ENCODE measurements around the gene BTBD2.

GRCh38 chr19:2056837-2057192 is 41.3 kb upstream of the BTBD2 start:
- no peak for TF ChIP-seq TAF1 (IDR thresholded peaks at IDR 0.05; ENCODE audit: borderline replicate concordance, insufficient read depth, low read length)
- no peak for TF ChIP-seq POLR2AphosphoS5 (IDR thresholded peaks at IDR 0.05; ENCODE audit: low read depth, low read length)
- TF ChIP-seq REST (IDR thresholded peaks at IDR 0.05; ENCODE audit: insufficient read depth in 1 of 2, low read depth in 2 of 2, low read length in 2 of 2), result no peak
- TF ChIP-seq SIN3A (IDR thresholded peaks at IDR 0.05; ENCODE audit: borderline replicate concordance, insufficient read depth, low read length), result no peak
- no peak for TF ChIP-seq FOXP2 (optimal IDR thresholded peaks at IDR 0.05; ENCODE audit: borderline replicate concordance, extremely low read depth, extremely low read length, insufficient read depth)

Data from PFSK-1 (cell line).